ENCODE results near the gene CCDC85C. TPM values are rescaled to one million over a fixed set of nuclear protein-coding genes. Genes with fewer than 3 reads are reported as not detected.

CCDC85C gene
- total and polyA plus RNA-seq, 4 experiments from 2014 or later: 0.36 to 14.4 (median 7.9) TPM

DNA sequence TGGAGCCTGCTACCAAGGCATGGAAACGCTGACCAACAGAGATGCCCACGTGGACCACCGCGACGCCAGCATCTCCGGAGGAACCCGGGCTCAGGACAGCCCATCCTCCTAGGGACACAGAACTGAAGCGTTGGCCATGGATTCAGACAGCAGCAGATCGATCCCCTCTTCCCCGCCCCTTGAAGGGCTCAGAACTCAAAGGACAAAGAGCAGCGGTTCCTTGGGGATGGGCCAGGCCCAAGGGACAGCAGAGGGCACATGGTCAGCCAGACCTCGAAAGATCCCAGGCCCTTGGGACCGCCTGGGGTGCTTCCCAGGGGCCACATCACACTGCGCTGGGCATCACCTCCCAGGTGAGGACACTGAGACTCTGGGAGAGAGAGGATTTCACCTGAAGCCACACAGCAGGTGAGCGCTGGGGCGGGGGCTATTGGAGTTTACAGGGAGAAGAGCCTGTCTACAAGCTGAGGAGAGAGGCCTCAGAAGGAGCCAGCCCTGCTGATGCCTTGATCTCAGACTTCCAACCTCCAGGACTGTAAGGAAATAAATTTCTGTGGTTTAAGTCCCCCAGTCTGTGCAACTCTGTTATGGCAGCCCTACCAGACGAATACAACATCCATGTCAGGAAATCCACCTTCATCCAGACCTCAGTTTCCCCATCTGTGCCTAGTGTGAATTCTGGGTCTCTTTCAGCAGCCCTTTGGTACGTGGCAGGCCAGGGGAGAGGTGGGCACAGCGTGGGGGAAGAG, 73.4 kb downstream of the CCDC85C start:
- no peak overlapping the region for H3K4me3 ChIP-seq (ENCODE audit: low read length in 2 of 2)
- CTCF ChIA-PET (ENCODE audit: partially characterized antibody): no interaction called here
- H3K9me3 ChIP-seq (ENCODE audit: control insufficient read depth in 1 of 2, low read length in 2 of 2): no peaks in the 10 kb centered on the region
- Mint-ChIP-seq H3K9me3 (peaks cover 0 to 2% (median 0%) of the 10 kb centered on the region in 8 donors), H3K36me3 (no peaks in the 10 kb centered on the region), H3K4me1 (peaks cover 0 to 7% (median under 1%) of the 10 kb centered on the region in 4 donors), H3K4me3 (no peak overlapping the region), H3K27me3 (no peaks in the 10 kb centered on the region), H3K27ac (peak overlapping the region in 1 of 7 donors; percentile 29)
- no peak for DNase-seq
- intact Hi-C loops (cut with micrococcal nuclease): no loop called here
- no peaks in the 10 kb centered on the region for H3K27me3 ChIP-seq (ENCODE audit: insufficient read depth, low read length)
- H3K27ac ChIP-seq (ENCODE audit: low read depth, low read length): no peak overlapping the region
- H3K4me1 ChIP-seq (ENCODE audit: insufficient read depth, low read length): peaks cover 6% of the 10 kb centered on the region
- no peaks in the 10 kb centered on the region for H3K36me3 ChIP-seq (ENCODE audit: insufficient read depth, low read length)
- POLR2A ChIA-PET (ENCODE audit: partially characterized antibody): no interaction called here

DNA sequence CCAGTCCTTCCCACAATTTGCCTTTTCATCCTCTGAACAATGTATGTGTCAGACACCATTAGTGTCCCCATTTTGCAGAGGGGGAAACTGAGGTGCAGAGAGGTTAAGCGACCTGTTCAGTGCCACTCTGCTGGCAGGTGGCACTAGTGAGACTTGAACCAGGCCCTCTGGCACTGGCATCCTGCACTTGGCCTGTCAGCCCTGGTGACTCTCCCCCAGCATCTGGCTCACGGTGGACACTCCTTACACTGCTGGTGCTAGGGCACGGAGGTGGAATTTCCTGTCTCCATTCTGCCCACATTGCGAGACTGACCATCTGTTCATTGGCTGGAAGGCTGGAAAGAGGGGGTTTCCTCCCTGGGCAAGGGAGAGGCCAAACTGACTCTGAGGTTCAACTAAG, 74.1 kb downstream of the CCDC85C start:
- no peaks in the 10 kb centered on the region for H3K27me3 Mint-ChIP-seq
- H3K27ac Mint-ChIP-seq: no peak overlapping the region
- peaks cover 5 to 14% (median 6%) of the 10 kb centered on the region in 4 donors for H3K4me1 Mint-ChIP-seq
- POLR2A ChIA-PET (ENCODE audit: partially characterized antibody): no interaction called here
- H3K9me3 Mint-ChIP-seq: peaks cover 0 to 2% (median 0%) of the 10 kb centered on the region in 8 donors
- DNase-seq: no peak
- Histone ChIP-seq H3K4me1 (ENCODE audit: insufficient read depth, low read length) (peaks cover 13% of the 10 kb centered on the region), H3K9me3 (ENCODE audit: control insufficient read depth in 1 of 2, low read length in 2 of 2) (no peaks in the 10 kb centered on the region), H3K27ac (ENCODE audit: low read depth, low read length) (no peak overlapping the region), H3K4me3 (ENCODE audit: low read length in 2 of 2) (no peak overlapping the region), H3K27me3 (ENCODE audit: insufficient read depth, low read length) (no peaks in the 10 kb centered on the region), H3K36me3 (ENCODE audit: insufficient read depth, low read length) (no peaks in the 10 kb centered on the region)
- CTCF ChIA-PET (ENCODE audit: partially characterized antibody): no interaction called here
- intact Hi-C loops (cut with micrococcal nuclease): no loop called here
- no peaks in the 10 kb centered on the region for H3K36me3 Mint-ChIP-seq
- no peak overlapping the region for H3K4me3 Mint-ChIP-seq

- CTCF ChIA-PET (ENCODE audit: partially characterized antibody): interaction anchor here (1.3 kb wide), 1 partner anchor 358 kb away, joined by 3 read pairs; no protein-coding TSS in a partner anchor
- H3K27me3 ChIP-seq (ENCODE audit: insufficient read depth, low read length): no peaks in the 10 kb centered on the region
- H3K36me3 Mint-ChIP-seq: no peaks in the 10 kb centered on the region
- peak overlapping the region in 2 of 7 donors; percentile 35 to 83 for H3K27ac Mint-ChIP-seq
- H3K4me1 Mint-ChIP-seq: peaks cover 5 to 22% (median 12%) of the 10 kb centered on the region in 4 donors
- H3K9me3 Mint-ChIP-seq: peaks cover 0 to 2% (median 0%) of the 10 kb centered on the region in 8 donors
- no peak overlapping the region for H3K4me3 ChIP-seq (ENCODE audit: low read length in 2 of 2)
- H3K9me3 ChIP-seq (ENCODE audit: control insufficient read depth in 1 of 2, low read length in 2 of 2): no peaks in the 10 kb centered on the region
- H3K4me1 ChIP-seq (ENCODE audit: insufficient read depth, low read length): peaks cover 20% of the 10 kb centered on the region
- intact Hi-C loops (cut with micrococcal nuclease): no loop called here
- H3K27me3 Mint-ChIP-seq: no peaks in the 10 kb centered on the region
- H3K27ac ChIP-seq (ENCODE audit: low read depth, low read length): no peak overlapping the region
- no peak overlapping the region for H3K4me3 Mint-ChIP-seq
- no peaks in the 10 kb centered on the region for H3K36me3 ChIP-seq (ENCODE audit: insufficient read depth, low read length)
- POLR2A ChIA-PET (ENCODE audit: partially characterized antibody): interaction anchor here (3.4 kb wide), 1 partner anchor 77 kb away, joined by 18 read pairs; the partner anchor contains the start of gene CCDC85C
- no peak for DNase-seq
These were observed 76.5 kb downstream of the CCDC85C start for GRCh38 chr14:99527427-99528076.

DNA sequence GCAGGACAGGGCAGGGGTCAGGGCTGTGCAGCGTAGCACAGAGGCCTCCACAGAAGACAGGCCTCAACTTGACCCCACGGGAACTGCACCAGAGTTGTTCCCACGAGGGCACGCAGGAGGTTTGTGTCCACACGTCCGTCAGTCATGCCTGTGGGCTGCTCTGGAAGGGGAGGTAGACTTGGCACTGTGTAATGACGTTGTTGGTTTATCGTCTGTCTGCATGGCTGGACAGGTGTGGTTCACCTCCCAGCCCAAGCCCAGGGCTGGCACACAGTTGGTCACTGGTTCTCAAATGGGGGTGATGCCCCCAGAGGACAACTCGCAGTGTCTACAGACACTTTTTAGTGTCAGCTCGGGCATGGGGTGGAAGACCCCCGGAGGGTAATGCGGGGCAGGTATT, 77.0 kb downstream of the CCDC85C start:
- Histone ChIP-seq H3K27me3 (ENCODE audit: insufficient read depth, low read length) (no peaks in the 10 kb centered on the region), H3K27ac (ENCODE audit: low read depth, low read length) (no peak overlapping the region), H3K4me3 (ENCODE audit: low read length in 2 of 2) (no peak overlapping the region), H3K9me3 (ENCODE audit: control insufficient read depth in 1 of 2, low read length in 2 of 2) (no peaks in the 10 kb centered on the region), H3K36me3 (ENCODE audit: insufficient read depth, low read length) (no peaks in the 10 kb centered on the region), H3K4me1 (ENCODE audit: insufficient read depth, low read length) (peaks cover 20% of the 10 kb centered on the region)
- H3K4me1 Mint-ChIP-seq: peaks cover 5 to 22% (median 12%) of the 10 kb centered on the region in 4 donors
- peak overlapping the region in 2 of 7 donors; percentile 35 to 83 for H3K27ac Mint-ChIP-seq
- H3K4me3 Mint-ChIP-seq: no peak overlapping the region
- no peaks in the 10 kb centered on the region for H3K27me3 Mint-ChIP-seq
- H3K9me3 Mint-ChIP-seq: peaks cover 0 to 2% (median 0%) of the 10 kb centered on the region in 8 donors
- intact Hi-C loops (cut with micrococcal nuclease): no loop called here
- CTCF ChIA-PET (ENCODE audit: partially characterized antibody): interaction anchor here (1.3 to 2.0 kb wide), 2 partner anchors 101 to 359 kb away, joined by 3 to 7 read pairs; no protein-coding TSS in a partner anchor
- POLR2A ChIA-PET (ENCODE audit: partially characterized antibody): interaction anchor here (3.4 kb wide), 1 partner anchor 77 kb away, joined by 18 read pairs; the partner anchor contains the start of gene CCDC85C
- peak in 1 of 5 donors; percentile 33 for DNase-seq
- H3K36me3 Mint-ChIP-seq: no peaks in the 10 kb centered on the region

DNA sequence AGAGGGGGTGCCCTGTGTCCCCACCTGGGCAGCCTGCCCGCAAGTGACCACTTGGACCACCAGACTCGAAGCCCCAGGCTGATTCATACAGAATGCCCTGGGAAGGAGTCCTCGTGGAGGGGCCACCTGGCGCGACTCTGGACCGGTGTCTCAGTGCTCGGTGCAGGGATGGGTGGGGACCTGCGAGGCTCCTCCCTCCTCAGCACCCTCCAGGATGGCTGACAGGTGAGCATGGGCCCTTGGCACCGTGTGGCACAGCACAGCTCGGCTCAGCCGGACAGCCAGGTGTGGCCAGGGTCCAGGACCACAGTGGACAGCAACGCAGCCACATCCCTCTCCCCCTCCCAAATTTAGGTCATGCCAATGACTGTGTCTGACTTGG, 78.3 kb downstream of the CCDC85C start:
- H3K4me1 Mint-ChIP-seq: peaks cover 5 to 22% (median 12%) of the 10 kb centered on the region in 4 donors
- ChIA-PET CTCF (ENCODE audit: partially characterized antibody) (interaction anchor here (0.6 to 2.0 kb wide), 7 partner anchors 9 to 360 kb away, joined by 3 to 8 read pairs (median 3); partner anchors contain the start of gene CYP46A1), POLR2A (ENCODE audit: partially characterized antibody) (interaction anchor here (0.6 to 3.4 kb wide), 3 partner anchors 79 to 360 kb away, joined by 3 to 18 read pairs (median 3); partner anchors contain the start of genes CCDC85C and CYP46A1)
- H3K36me3 Mint-ChIP-seq: no peaks in the 10 kb centered on the region
- H3K27ac ChIP-seq (ENCODE audit: low read depth, low read length): no peak overlapping the region
- intact Hi-C loops (cut with micrococcal nuclease): no loop called here
- H3K4me3 ChIP-seq (ENCODE audit: low read length in 2 of 2): no peak overlapping the region
- H3K4me3 Mint-ChIP-seq: peak overlapping the region in 1 of 8 donors; percentile 68
- H3K9me3 ChIP-seq (ENCODE audit: control insufficient read depth in 1 of 2, low read length in 2 of 2): no peaks in the 10 kb centered on the region
- no peaks in the 10 kb centered on the region for H3K9me3 Mint-ChIP-seq
- no peaks in the 10 kb centered on the region for H3K27me3 ChIP-seq (ENCODE audit: insufficient read depth, low read length)
- no peaks in the 10 kb centered on the region for H3K36me3 ChIP-seq (ENCODE audit: insufficient read depth, low read length)
- peaks cover 20% of the 10 kb centered on the region for H3K4me1 ChIP-seq (ENCODE audit: insufficient read depth, low read length)
- DNase-seq: no peak
- H3K27ac Mint-ChIP-seq: no peak overlapping the region
- no peaks in the 10 kb centered on the region for H3K27me3 Mint-ChIP-seq

GRCh38 chr14:99524804-99525698, 79.0 kb downstream of the CCDC85C start:
- Histone ChIP-seq H3K4me3 (ENCODE audit: low read length in 2 of 2) (no peak overlapping the region), H3K9me3 (ENCODE audit: control insufficient read depth in 1 of 2, low read length in 2 of 2) (no peaks in the 10 kb centered on the region), H3K27ac (ENCODE audit: low read depth, low read length) (no peak overlapping the region), H3K4me1 (ENCODE audit: insufficient read depth, low read length) (peaks cover 20% of the 10 kb centered on the region), H3K36me3 (ENCODE audit: insufficient read depth, low read length) (no peaks in the 10 kb centered on the region), H3K27me3 (ENCODE audit: insufficient read depth, low read length) (no peaks in the 10 kb centered on the region)
- Mint-ChIP-seq H3K4me1 (peaks cover 5 to 22% (median 12%) of the 10 kb centered on the region in 4 donors), H3K9me3 (no peaks in the 10 kb centered on the region), H3K36me3 (no peaks in the 10 kb centered on the region), H3K27me3 (no peaks in the 10 kb centered on the region), H3K4me3 (peak overlapping the region; percentile 51 to 83 (median 70)), H3K27ac (peak overlapping the region; percentile 15 to 95 (median 93))
- DNase-seq: peak in 4 of 5 donors; percentile 8 to 30 (median 24)
- intact Hi-C loops (cut with micrococcal nuclease): no loop called here
- POLR2A ChIA-PET (ENCODE audit: partially characterized antibody): interaction anchor here (0.6 to 3.4 kb wide), 3 partner anchors 79 to 361 kb away, joined by 3 to 18 read pairs (median 3); partner anchors contain the start of genes CCDC85C and CYP46A1
- CTCF ChIA-PET (ENCODE audit: partially characterized antibody): interaction anchor here (0.6 to 2.2 kb wide), 9 partner anchors 9 to 361 kb away, joined by 3 to 10 read pairs (median 3); partner anchors contain the start of gene CYP46A1
